ENCODE data around the gene METTL26.

Gene METTL26

GRCh38 chr16:658679-659571 is 22.8 kb upstream of the METTL26 start:
- no peak for DNase-seq (ENCODE audit: low read depth)

GRCh38 chr16:657487-657886 is 21.4 kb upstream of the METTL26 start:
- DNase-seq (ENCODE audit: low read depth) = no peak

GRCh38 chr16:654034-654433 is 17.9 kb upstream of the METTL26 start:
- no peak for DNase-seq (ENCODE audit: low read depth)

GRCh38 chr16:652454-653305 is 16.6 kb upstream of the METTL26 start:
- no peak for DNase-seq (ENCODE audit: low read depth)

GRCh38 chr16:651844-652243 is 15.7 kb upstream of the METTL26 start:
- no peak for DNase-seq (ENCODE audit: low read depth)

- DNase-seq (ENCODE audit: low read depth) = no peak
Observed at GRCh38 chr16:649631-650030, 13.5 kb upstream of the METTL26 start.

- DNase-seq (ENCODE audit: low read depth) = peak; percentile 88
Observed at GRCh38 chr16:648781-649589, 12.9 kb upstream of the METTL26 start, which contains the start of gene WDR90. WDR90 (plus strand) TSS chr16:649365; CDS start chr16:649417, 52 bp downstream.

- DNase-seq (ENCODE audit: low read depth) = no peak
Observed at GRCh38 chr16:648071-648780, 12.1 kb upstream of the METTL26 start.

- no peak for DNase-seq (ENCODE audit: low read depth)
Observed at GRCh38 chr16:647173-647902, 11.2 kb upstream of the METTL26 start.

- no peak for DNase-seq (ENCODE audit: low read depth)
Observed at GRCh38 chr16:646679-647172, 10.6 kb upstream of the METTL26 start.

- no peak for DNase-seq (ENCODE audit: low read depth)
Observed at GRCh38 chr16:645852-646678, 10.0 kb upstream of the METTL26 start.

- DNase-seq (ENCODE audit: low read depth) = no peak
Observed at GRCh38 chr16:644556-644955, 8.5 kb upstream of the METTL26 start.

GRCh38 chr16:643050-643368 is 6.9 kb upstream of the METTL26 start:
- no peak for DNase-seq (ENCODE audit: low read depth)

GRCh38 chr16:642189-643049 is 6.3 kb upstream of the METTL26 start:
- DNase-seq (ENCODE audit: low read depth) = no peak

- DNase-seq (ENCODE audit: low read depth) = peak; percentile 41
Observed at GRCh38 chr16:641326-642188, 5.5 kb upstream of the METTL26 start, which contains the start of gene MCRIP2. MCRIP2 (plus strand) TSS chr16:641828; CDS start chr16:641992, 164 bp downstream.

GRCh38 chr16:640614-641013 is 4.5 kb upstream of the METTL26 start:
- no peak for DNase-seq (ENCODE audit: low read depth)

- DNase-seq (ENCODE audit: low read depth) = no peak
Observed at GRCh38 chr16:638836-639235, 2.7 kb upstream of the METTL26 start.
